ENCODE data around the gene ATG16L1.
A peak's percentile ranks its signal among the peaks of the same experiment; 100 is the strongest.

The ATG16L1 gene

GRCh38 chr2:233250568-233250967, 905 bp upstream of the ATG16L1 start:
- Histone ChIP-seq H3K4me1 (ENCODE audit: low read length) (no peaks in the 10 kb centered on the region; the same call in 1 of the 2 replicates), H3K9me2 (replicated peaks; ENCODE audit: insufficient read depth, low read length) (no peaks in the 10 kb centered on the region), H4K20me1 (ENCODE audit: insufficient read depth, low read length) (no peaks in the 10 kb centered on the region), H3K36me3 (replicated peaks; ENCODE audit: insufficient read depth, low read length) (no peaks in the 10 kb centered on the region), H2AFZ (ENCODE audit: low read length) (peak overlapping the region; percentile 81; the same call in 1 of the 2 replicates), H3K9me3 (replicated peaks; ENCODE audit: insufficient read depth, low read length) (no peaks in the 10 kb centered on the region), H3F3A (ENCODE audit: insufficient read depth, low read length) (peaks cover 4% of the 10 kb centered on the region; the same call in 1 of the 2 replicates), H3K27ac (ENCODE audit: low read length) (no peak overlapping the region), H3K4me2 (ENCODE audit: low read depth, low read length) (no peak overlapping the region), H3K79me2 (ENCODE audit: low read length) (peaks cover 39% of the 10 kb centered on the region), H3K9ac (ENCODE audit: low read length) (no peak overlapping the region), H3K27me3 (replicated peaks; ENCODE audit: insufficient read depth, low read length) (no peaks in the 10 kb centered on the region), H3K4me3 (ENCODE audit: low read length) (no peak overlapping the region)
- TF ChIP-seq EZH2 (optimal IDR thresholded peaks at IDR 0.05; ENCODE audit: low read depth, low read length) (no peak), CTCF (IDR thresholded peaks at IDR 0.05; ENCODE audit: low read length) (no peak), EZH2phosphoT487 (IDR thresholded peaks at IDR 0.05; ENCODE audit: low read length) (no peak)
- DNase-seq, result no peak

GRCh38 chr2:233250985-233251305, 528 bp upstream of the ATG16L1 start:
- Histone ChIP-seq H3K4me3 (ENCODE audit: low read length) (peak overlapping the region; percentile 96; the same call in 1 of the 2 replicates), H3K9ac (ENCODE audit: low read length) (peak overlapping the region; percentile 89; the same call in 1 of the 2 replicates), H3F3A (ENCODE audit: insufficient read depth, low read length) (peaks cover 4% of the 10 kb centered on the region; the same call in 1 of the 2 replicates), H3K9me3 (replicated peaks; ENCODE audit: insufficient read depth, low read length) (no peaks in the 10 kb centered on the region), H4K20me1 (ENCODE audit: insufficient read depth, low read length) (no peaks in the 10 kb centered on the region), H3K4me2 (ENCODE audit: low read depth, low read length) (peak overlapping the region; percentile 56), H3K36me3 (replicated peaks; ENCODE audit: insufficient read depth, low read length) (no peaks in the 10 kb centered on the region), H3K27ac (ENCODE audit: low read length) (peak overlapping the region; percentile 44; the same call in 1 of the 2 replicates), H2AFZ (ENCODE audit: low read length) (peak overlapping the region; percentile 81), H3K27me3 (replicated peaks; ENCODE audit: insufficient read depth, low read length) (no peaks in the 10 kb centered on the region), H3K9me2 (replicated peaks; ENCODE audit: insufficient read depth, low read length) (no peaks in the 10 kb centered on the region), H3K4me1 (ENCODE audit: low read length) (no peaks in the 10 kb centered on the region; the same call in 1 of the 2 replicates), H3K79me2 (ENCODE audit: low read length) (peaks cover 43% of the 10 kb centered on the region)
- no peak for TF ChIP-seq EZH2phosphoT487 (IDR thresholded peaks at IDR 0.05; ENCODE audit: low read length)
- TF ChIP-seq EZH2 (optimal IDR thresholded peaks at IDR 0.05; ENCODE audit: low read depth, low read length), result no peak
- TF ChIP-seq CTCF (IDR thresholded peaks at IDR 0.05; ENCODE audit: low read length), result no peak
- peak; percentile 9 for DNase-seq

GRCh38 chr2:233252227-233252626, 754 bp downstream of the ATG16L1 start:
- Histone ChIP-seq H3K4me1 (ENCODE audit: low read length) (no peaks in the 10 kb centered on the region; the same call in 1 of the 2 replicates), H3K79me2 (ENCODE audit: low read length) (peaks cover 49% of the 10 kb centered on the region), H3K9me2 (replicated peaks; ENCODE audit: insufficient read depth, low read length) (no peaks in the 10 kb centered on the region), H4K20me1 (ENCODE audit: insufficient read depth, low read length) (no peaks in the 10 kb centered on the region), H3K4me3 (ENCODE audit: low read length) (peak overlapping the region; percentile 96), H2AFZ (ENCODE audit: low read length) (peak overlapping the region; percentile 89), H3F3A (ENCODE audit: insufficient read depth, low read length) (peaks cover 4% of the 10 kb centered on the region; the same call in 1 of the 2 replicates), H3K36me3 (replicated peaks; ENCODE audit: insufficient read depth, low read length) (no peaks in the 10 kb centered on the region; the same call in 1 of the 2 replicates), H3K9me3 (replicated peaks; ENCODE audit: insufficient read depth, low read length) (no peaks in the 10 kb centered on the region), H3K27me3 (replicated peaks; ENCODE audit: insufficient read depth, low read length) (no peaks in the 10 kb centered on the region), H3K9ac (ENCODE audit: low read length) (peak overlapping the region; percentile 89), H3K27ac (ENCODE audit: low read length) (no peak overlapping the region), H3K4me2 (ENCODE audit: low read depth, low read length) (peak overlapping the region; percentile 45)
- DNase-seq, result no peak
- TF ChIP-seq CTCF (IDR thresholded peaks at IDR 0.05; ENCODE audit: low read length) (no peak), EZH2 (optimal IDR thresholded peaks at IDR 0.05; ENCODE audit: low read depth, low read length) (no peak), EZH2phosphoT487 (IDR thresholded peaks at IDR 0.05; ENCODE audit: low read length) (no peak)

Measured in MM.1S (cell line).